ENCODE measurements around the gene SPOCK2.

GRCh38 chr10:72034761-72035160 lies 53.6 kb downstream of the SPOCK2 start:
- TF ChIP-seq POLR2A (IDR thresholded peaks at IDR 0.05) (no peak), CTCF (IDR thresholded peaks at IDR 0.05) (no peak)
